Loucy (cell line): ENCODE results near the gene CHST12.

Experiments used
- EZH2phosphoT487 ChIP-seq: fragments of 200-600 bp; IDR thresholded peaks from 2 replicates; pipeline ENCODE4 v1.6.1; 2018; ENCODE audit warnings: antibody characterized with exemption, mild to moderate bottlenecking, moderate library complexity, borderline replicate concordance
- TF ChIP-seq, protein P1 (sequence below): fragments of 200-600 bp; sonication (generic); conservative IDR thresholded peaks from 2 replicates; pipeline ENCODE4 v1.5.1; 2014; ENCODE audit warnings: mild to moderate bottlenecking, antibody characterized with exemption, low read length

DNA sequence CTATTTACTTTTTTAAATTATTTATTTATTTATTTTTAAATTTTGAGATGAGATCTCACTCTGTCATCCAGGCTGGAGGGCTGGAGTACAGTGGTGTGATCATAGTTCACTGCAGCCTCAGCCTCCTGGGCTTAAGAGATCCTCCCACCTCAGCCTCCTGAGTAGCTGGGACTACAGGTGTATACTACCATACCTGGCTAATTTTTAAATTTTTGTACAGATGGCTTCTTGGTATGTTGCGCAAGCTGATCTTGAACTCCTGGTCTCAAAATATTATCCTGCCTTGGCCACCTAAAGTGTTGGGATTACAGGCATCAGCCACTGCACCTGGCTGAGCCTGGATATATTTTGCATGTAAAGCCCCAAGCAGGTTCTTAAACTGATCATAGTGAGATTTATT lies 7.6 kb downstream of the CHST12 start:
- TF ChIP-seq, protein P1, sequence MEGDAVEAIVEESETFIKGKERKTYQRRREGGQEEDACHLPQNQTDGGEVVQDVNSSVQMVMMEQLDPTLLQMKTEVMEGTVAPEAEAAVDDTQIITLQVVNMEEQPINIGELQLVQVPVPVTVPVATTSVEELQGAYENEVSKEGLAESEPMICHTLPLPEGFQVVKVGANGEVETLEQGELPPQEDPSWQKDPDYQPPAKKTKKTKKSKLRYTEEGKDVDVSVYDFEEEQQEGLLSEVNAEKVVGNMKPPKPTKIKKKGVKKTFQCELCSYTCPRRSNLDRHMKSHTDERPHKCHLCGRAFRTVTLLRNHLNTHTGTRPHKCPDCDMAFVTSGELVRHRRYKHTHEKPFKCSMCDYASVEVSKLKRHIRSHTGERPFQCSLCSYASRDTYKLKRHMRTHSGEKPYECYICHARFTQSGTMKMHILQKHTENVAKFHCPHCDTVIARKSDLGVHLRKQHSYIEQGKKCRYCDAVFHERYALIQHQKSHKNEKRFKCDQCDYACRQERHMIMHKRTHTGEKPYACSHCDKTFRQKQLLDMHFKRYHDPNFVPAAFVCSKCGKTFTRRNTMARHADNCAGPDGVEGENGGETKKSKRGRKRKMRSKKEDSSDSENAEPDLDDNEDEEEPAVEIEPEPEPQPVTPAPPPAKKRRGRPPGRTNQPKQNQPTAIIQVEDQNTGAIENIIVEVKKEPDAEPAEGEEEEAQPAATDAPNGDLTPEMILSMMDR = no peak
- no peak for TF ChIP-seq EZH2phosphoT487
